Astrocyte of the cerebellum (primary cell): ENCODE measurements around the gene MAK.

Source experiments
- DNase-seq: peaks from one replicate; pipeline ENCODE4 v3.0.0-alpha.2; 2011; ENCODE audit warnings: low read depth
- H3K4me3 ChIP-seq: 2 replicates; pipeline ENCODE4 v1.5.1; 2011; ENCODE audit warnings: mild to moderate bottlenecking, low read depth, low read length, moderate library complexity
- CTCF ChIP-seq: IDR thresholded peaks from 2 replicates; pipeline ENCODE4 v1.5.1; 2012; ENCODE audit warnings: low read length, low read depth, moderate library complexity, mild to moderate bottlenecking; ENCODE audit errors: missing control alignments
- in situ Hi-C: cut with HindIII; loops from 2 replicates; pipeline ENCODE4 v1.10.0; 2017; ENCODE audit warnings: low sequenced_read_pairs

The MAK gene

GRCh38 chr6:10733863-10734262, 104.5 kb downstream of the MAK start:
- H3K4me3 ChIP-seq, result no peak overlapping the region
- TF ChIP-seq CTCF, result no peak
- no peak for DNase-seq
- in situ Hi-C loops, result no loop called here

DNA sequence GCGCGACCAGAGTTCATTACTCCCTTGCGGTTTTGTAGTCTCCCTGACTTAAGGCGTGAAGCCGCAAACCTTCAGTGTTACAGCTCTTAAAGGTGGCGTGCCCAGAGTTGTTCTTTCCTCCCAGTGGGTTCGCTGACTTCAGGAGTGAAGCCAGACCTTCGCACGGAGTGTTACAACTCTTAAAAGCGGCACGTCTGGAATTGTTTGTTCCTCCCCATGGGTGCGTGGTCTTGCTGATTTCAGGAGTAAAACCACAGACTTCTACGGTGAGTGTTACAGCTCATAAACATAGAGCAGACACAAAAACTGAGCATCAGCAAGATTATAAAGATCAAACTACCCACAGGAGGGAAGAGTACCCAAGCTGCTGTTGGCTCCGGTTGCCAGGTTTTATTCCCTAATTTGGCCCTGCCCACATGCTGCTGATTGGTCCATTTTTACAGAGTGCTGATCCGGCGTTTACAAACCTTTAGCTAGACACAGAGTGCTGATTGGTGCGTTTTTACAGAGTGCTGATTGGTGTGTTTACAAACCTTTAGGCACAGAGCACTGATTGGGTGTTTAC, 105.1 kb downstream of the MAK start:
- no peak for TF ChIP-seq CTCF
- in situ Hi-C loops, result no loop called here
- DNase-seq, result peak; percentile 92
- no peak overlapping the region for H3K4me3 ChIP-seq

DNA sequence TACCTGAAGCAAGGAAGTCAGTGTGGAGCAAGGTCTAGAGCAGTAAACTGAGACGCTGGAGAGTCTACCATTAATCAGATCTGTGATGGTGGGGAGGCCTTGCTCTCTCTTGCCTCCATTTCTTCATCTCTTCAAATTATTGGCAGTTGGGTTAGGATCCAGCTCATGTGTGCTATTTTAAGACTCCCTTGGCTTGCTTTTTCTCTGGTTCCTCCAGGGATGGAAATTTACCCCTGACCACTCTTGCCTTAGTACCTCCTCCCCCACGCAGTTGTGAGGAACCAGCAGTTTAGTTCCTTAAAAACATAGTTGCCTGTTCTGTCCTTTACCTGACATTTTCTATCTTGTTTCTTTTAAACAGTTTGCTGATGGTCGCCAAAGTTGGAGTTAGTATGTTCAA, 108.1 kb downstream of the MAK start:
- in situ Hi-C loops, result no loop called here

DNA sequence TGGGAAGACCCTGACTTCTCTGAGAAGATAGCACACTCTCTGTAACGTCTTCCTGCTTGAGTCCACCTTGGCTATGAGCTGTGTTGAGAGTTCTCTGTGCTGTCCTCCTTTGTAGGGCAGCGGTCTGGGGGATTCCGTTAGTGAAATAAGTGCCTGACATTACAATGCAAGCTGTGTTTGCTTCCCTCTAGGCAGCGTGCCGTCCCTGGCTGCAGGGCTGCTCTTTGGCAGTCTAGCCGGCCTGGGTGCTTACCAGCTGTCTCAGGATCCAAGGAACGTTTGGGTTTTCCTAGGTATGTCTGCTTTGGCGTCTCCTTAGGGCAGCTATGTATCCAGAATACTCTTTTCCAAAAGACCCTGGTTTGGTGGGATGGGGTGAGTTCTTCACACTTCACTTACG, 112.6 kb downstream of the MAK start:
- DNase-seq, result no peak
- TF ChIP-seq CTCF, result no peak
- in situ Hi-C loops, result no loop called here
- H3K4me3 ChIP-seq, result no peak overlapping the region

More for the DNA sequence above, 108.1 kb downstream of the MAK start:
- H3K4me3 ChIP-seq, result no peak overlapping the region
- TF ChIP-seq CTCF, result no peak
- no peak for DNase-seq

GRCh38 chr6:10725044-10725443, 113.3 kb downstream of the MAK start:
- H3K4me3 ChIP-seq, result no peak overlapping the region
- DNase-seq, result no peak
- TF ChIP-seq CTCF, result no peak
- in situ Hi-C loops, result no loop called here

DNA sequence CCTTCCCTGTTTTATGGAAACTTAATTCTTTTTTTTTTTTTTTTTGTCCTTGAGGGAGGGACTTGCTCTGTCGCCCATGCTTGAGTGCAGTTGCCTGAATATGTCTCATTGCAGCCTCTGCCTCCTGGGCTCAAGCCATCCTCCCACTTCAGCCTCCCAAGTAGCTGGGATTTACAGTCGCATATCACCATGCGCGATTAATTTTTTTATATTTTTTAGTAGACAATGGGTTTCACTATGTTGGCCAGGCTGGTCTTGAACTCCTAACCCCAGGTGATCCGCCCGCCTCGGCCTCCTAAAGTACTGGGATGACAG, 114.8 kb downstream of the MAK start:
- no peak for DNase-seq
- in situ Hi-C loops, result no loop called here
- no peak for TF ChIP-seq CTCF
- peak overlapping the region; percentile 80 for H3K4me3 ChIP-seq

- peak; percentile 94 for DNase-seq
- in situ Hi-C loops, result no loop called here
- no peak for TF ChIP-seq CTCF
- H3K4me3 ChIP-seq, result peak within 1 kb of the TSS; percentile 80
These were observed 115.3 kb downstream of the MAK start, which contains the start of gene TMEM14C for GRCh38 chr6:10722820-10723566. TSS of gene TMEM14C (plus strand) at chr6:10723070. CDS start at chr6:10724614, 1,544 bp downstream.
